HCT116 (cell line): ENCODE measurements around the gene ADGRD1. TPM values are rescaled to one million over a fixed set of nuclear protein-coding genes. Genes with fewer than 3 reads are reported as not detected.

Experiments used
- ATAC-seq: fragments of 200-7000 bp; cut with Tn5 transposase; 2 replicates; pipeline ENCODE4 v1.9.1; 2020; ENCODE audit warnings: mild to moderate bottlenecking, moderate library complexity
- BruUV-seq: library from RNA; stranded (reverse); fragments of 400-500 nt; replicated peaks from 2 replicates; lab custom pipeline; 2021; lab: Mats Ljungman, UMichigan
- CTCF ChIA-PET: fragments of 300-600 bp; sonication (Branson Sonifier 250); formaldehyde crosslinking; loops from one replicate; lab custom pipeline; 2021; ENCODE audit warnings: antibody characterized with exemption; lab: Charles Lee
- POLR2A ChIA-PET: fragments of 300-600, 350-600 bp; sonication (Branson Sonifier 250); formaldehyde crosslinking; loops from one replicate; lab custom pipeline; 2021; ENCODE audit warnings: antibody characterized with exemption; lab: Charles Lee
- RAD21 ChIA-PET, 2 experiments: fragments of 300-600 bp; sonication (Branson Sonifier 250); formaldehyde crosslinking; loops; one replicate each; lab custom pipeline; 2023; ENCODE audit warnings: low total read pairs in 2 of 2; ENCODE audit not compliant: uncharacterized antibody in 2 of 2, unreplicated experiment in 2 of 2, low non-redundant PET in 1 of 2; lab: Charles Lee
- DNase-seq: peaks from one replicate; pipeline ENCODE4 v3.0.0-alpha.2; 2010; ENCODE audit warnings: low read depth, low spot score
- H2AFZ ChIP-seq: fragments of 200-600 bp; shearing (Covaris generic), sonication (generic); 2 replicates; pipeline ENCODE4 v1.6.1; 2017; ENCODE audit warnings: low read depth, mixed run types, mixed read lengths, antibody characterized with exemption, low read length; ENCODE audit not compliant: poor library complexity, severe bottlenecking
- H3K27ac ChIP-seq: 2 replicates; pipeline ENCODE4 v1.5.1; 2012; ENCODE audit warnings: low read depth, low read length
- H3K27me3 ChIP-seq: fragments of 200-600 bp; sonication (generic); 2 replicates; pipeline ENCODE4 v1.6.1; 2016; ENCODE audit warnings: mixed run types, low read length, mixed read lengths; ENCODE audit not compliant: insufficient read depth
- H3K36me3 ChIP-seq, 2 experiments: fragments of 200-500 bp in 1 of 2; fragments of 200-600 bp in 1 of 2; sonication (Bioruptor generic) in 1 of 2; sonication (generic) in 1 of 2; 2 replicates each; pipeline versions ENCODE4 v1.5.1 to v1.6.1; 2014 to 2016; ENCODE audit warnings: low read length in 2 of 2, inconsistent platforms in 1 of 2, mixed read lengths in 1 of 2, mixed run types in 1 of 2; ENCODE audit not compliant: insufficient read depth in 2 of 2, control insufficient read depth in 1 of 2
- H3K4me1 ChIP-seq, 2 experiments: fragments of 200-600 bp in 1 of 2; sonication (generic) in 1 of 2; 2 replicates each; pipeline versions ENCODE4 v1.5.1 to v1.6.1; 2012 to 2017; ENCODE audit warnings: low read length in 2 of 2, inconsistent platforms in 1 of 2, mild to moderate bottlenecking in 1 of 2, mixed read lengths in 1 of 2, mixed run types in 1 of 2, moderate library complexity in 1 of 2; ENCODE audit not compliant: insufficient read depth in 2 of 2, control insufficient read depth in 1 of 2
- H3K4me2 ChIP-seq: fragments of 200-600 bp; sonication (generic); 2 replicates; pipeline ENCODE4 v1.6.1; 2017; ENCODE audit warnings: mixed run types, low read length, mixed read lengths
- H3K4me3 ChIP-seq, 2 experiments: fragments of 200-600 bp in 1 of 2; sonication (generic) in 1 of 2; replicated peaks in 1 of 2; 2 replicates each; pipeline ENCODE4 v1.5.1; 2011 to 2016; ENCODE audit warnings: low read length in 2 of 2, control low read depth in 1 of 2, low read depth in 1 of 2, mild to moderate bottlenecking in 1 of 2, mixed read lengths in 1 of 2, mixed run types in 1 of 2
- H3K79me2 ChIP-seq: fragments of 200-600 bp; sonication (generic); 2 replicates; pipeline ENCODE4 v1.6.1; 2017; ENCODE audit warnings: mild to moderate bottlenecking, mixed run types, low read length, moderate library complexity, mixed read lengths; ENCODE audit not compliant: insufficient read depth
- H3K9ac ChIP-seq: fragments of 200-600 bp; sonication (generic); 2 replicates; pipeline ENCODE4 v1.6.1; 2016; ENCODE audit warnings: low read length, mixed read lengths
- H3K9me2 ChIP-seq: fragments of 200-600 bp; sonication (generic), shearing (Covaris generic); 2 replicates; pipeline ENCODE4 v1.6.1; 2017; ENCODE audit warnings: mixed run types, mild to moderate bottlenecking, moderate library complexity; ENCODE audit not compliant: insufficient read depth
- H3K9me3 ChIP-seq, 2 experiments: fragments of 200-500 bp in 1 of 2; fragments of 200-600 bp in 1 of 2; sonication (Bioruptor generic) in 1 of 2; sonication (generic) in 1 of 2; 2 replicates each; pipeline ENCODE4 v1.6.1; 2014 to 2017; ENCODE audit warnings: low read length in 2 of 2, mixed read lengths in 2 of 2, inconsistent platforms in 1 of 2, low read depth in 1 of 2, mild to moderate bottlenecking in 1 of 2, mixed run types in 1 of 2, moderate library complexity in 1 of 2; ENCODE audit not compliant: control insufficient read depth in 1 of 2, insufficient read depth in 1 of 2
- H4K20me1 ChIP-seq: fragments of 200-600 bp; sonication (generic), shearing (Covaris generic); 2 replicates; pipeline ENCODE4 v1.6.1; 2017; ENCODE audit warnings: mixed run types, mild to moderate bottlenecking, moderate library complexity; ENCODE audit not compliant: insufficient read depth
- CTCF ChIP-seq, 3 experiments: fragments of 200-600 bp in 1 of 3; sonication (generic) in 1 of 3; IDR thresholded peaks in 2 of 3; conservative IDR thresholded peaks in 1 of 3; 2 replicates each; pipeline ENCODE4 v1.5.1; 2012 to 2017; ENCODE audit warnings: low read depth in 2 of 3, low read length in 2 of 3, antibody characterized with exemption in 1 of 3, borderline replicate concordance in 1 of 3, control low read depth in 1 of 3, mild to moderate bottlenecking in 1 of 3, mixed read lengths in 1 of 3, mixed run types in 1 of 3, moderate library complexity in 1 of 3; ENCODE audit not compliant: insufficient read depth in 1 of 3
- REST ChIP-seq: IDR thresholded peaks from 2 replicates; pipeline ENCODE4 v1.6.1; 2012; ENCODE audit warnings: low read depth
- SIN3A ChIP-seq: IDR thresholded peaks from 2 replicates; pipeline ENCODE4 v1.6.1; 2012; ENCODE audit warnings: low read depth
- TCF7L2 ChIP-seq: IDR thresholded peaks from 2 replicates; pipeline ENCODE4 v1.7.0; 2011; ENCODE audit warnings: borderline replicate concordance, inconsistent platforms; ENCODE audit not compliant: insufficient read depth, insufficient read length; ENCODE audit errors: extremely low read depth
- intact Hi-C: fragments of 100-400 bp; cut with micrococcal nuclease; formaldehyde crosslinking; loops from 2 replicates; pipeline ENCODE4 v1.10.0; 2022
- total RNA-seq: library from RNA; stranded (reverse); gene quantifications from one replicate; pipeline ENCODE4 v1.2.1, GENCODE V29; 2021; ENCODE audit not compliant: unreplicated experiment

The ADGRD1 gene
- total RNA-seq, 1 experiment from 2014 or later, result 0.44 TPM

GRCh38 chr12:131087991-131088700 is 134.4 kb downstream of the ADGRD1 start:
- ATAC-seq, result no peak
- TF ChIP-seq TCF7L2 (no peak), SIN3A (no peak), CTCF (IDR thresholded peaks at IDR 0.05 in 2 of 3, conservative IDR thresholded peaks at IDR 0.05 in 1 of 3; ENCODE audit: borderline replicate concordance in 1 of 3, insufficient read depth in 1 of 3, low read depth in 2 of 3, low read length in 2 of 3) (no peak), REST (no peak)
- TF ChIP-seq, all 23 proteins: peak for 0

More at GRCh38 chr12:131087991-131088700, 134.4 kb downstream of the ADGRD1 start:
- Histone ChIP-seq H3K9me3 (no peaks in the 10 kb centered on the region), H3K27ac (no peak overlapping the region), H4K20me1 (no peaks in the 10 kb centered on the region), H3K9me2 (no peaks in the 10 kb centered on the region), H3K36me3 (no peaks in the 10 kb centered on the region), H3K27me3 (no peaks in the 10 kb centered on the region), H3K4me3 (no peak overlapping the region), H3K4me2 (no peak overlapping the region), H3K9ac (no peak overlapping the region), H3K79me2 (no peaks in the 10 kb centered on the region), H3K4me1 (no peaks in the 10 kb centered on the region), H2AFZ (no peak overlapping the region)
- BruUV-seq, result no TSS peak
- ChIA-PET RAD21 (no interaction called here), POLR2A (no interaction called here), CTCF (no interaction called here)
- intact Hi-C loops, result no loop called here
- no peak for DNase-seq
